Stimulated activated effector memory CD8-positive, alpha-beta T cell treated with anti-CD3 and anti-CD28 coated beads, Interleukin-12 subunit alpha, Interleukin-12 subunit beta, amount 100 ng/mL, for 72 hours (primary cell): ENCODE measurements around the gene ZBTB18.

Experiments
- ATAC-seq: fragments of 150-1000 bp; cut with Tn5 transposase; 2 replicates; pipeline ENCODE4 v1.10.0; 2021
- DNase-seq, 2 donors: peaks; one replicate each; pipeline ENCODE4 v3.0.0; 2021 to 2022; ENCODE audit warnings: low spot score in 2 of 2
- H3K27ac Mint-ChIP-seq: one replicate; pipeline ENCODE4 v1.8.0; 2022; ENCODE audit warnings: mild to moderate bottlenecking, mixed read lengths
- H3K36me3 Mint-ChIP-seq: one replicate; pipeline ENCODE4 v1.8.0; 2022; ENCODE audit warnings: mild to moderate bottlenecking, mixed read lengths
- H3K4me1 Mint-ChIP-seq: one replicate; pipeline ENCODE4 v1.8.0; 2022; ENCODE audit warnings: mixed read lengths
- H3K4me3 Mint-ChIP-seq: one replicate; pipeline ENCODE4 v1.8.0; 2022; ENCODE audit warnings: mild to moderate bottlenecking, mixed read lengths
- H3K9me3 Mint-ChIP-seq: one replicate; pipeline ENCODE4 v1.8.0; 2022; ENCODE audit warnings: mixed read lengths

ZBTB18 gene

DNA sequence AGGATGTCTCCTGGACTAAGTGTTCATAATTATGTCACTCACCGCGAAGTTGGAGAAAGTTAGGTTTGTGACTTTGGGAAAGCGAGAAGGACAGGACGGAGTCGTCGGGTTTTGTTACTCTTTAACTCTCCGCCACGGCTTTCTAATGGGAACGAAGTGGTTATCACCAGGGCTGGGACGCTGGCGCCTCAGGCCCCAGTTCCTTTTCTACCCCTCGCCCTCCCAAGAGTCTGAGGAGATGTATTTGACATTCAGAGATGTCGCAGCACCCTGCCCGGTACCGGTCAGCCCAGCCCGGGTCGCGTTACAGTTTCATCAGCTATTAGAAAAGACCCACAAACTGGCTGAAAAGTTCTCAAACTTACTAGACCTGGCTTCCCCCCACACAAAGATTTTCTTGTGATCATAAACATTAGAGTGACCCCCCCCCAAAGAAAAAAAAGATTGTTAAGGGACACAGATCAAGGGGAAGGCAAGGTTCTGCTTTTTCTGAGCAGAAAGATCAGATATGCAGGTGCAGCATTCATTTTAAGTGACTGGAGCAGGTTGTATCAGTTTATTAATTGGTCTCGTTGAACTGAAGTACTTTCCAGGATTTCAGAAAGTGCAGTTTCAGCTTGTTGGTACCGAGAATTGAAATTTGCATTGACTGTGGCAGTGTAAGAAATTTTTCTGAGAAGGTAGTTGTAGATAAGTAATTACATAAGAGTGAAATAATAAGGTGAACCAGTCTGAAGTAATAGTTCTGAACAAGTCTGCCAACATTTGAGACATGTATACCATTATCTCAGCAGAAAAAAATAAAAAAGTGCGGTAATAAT lies 859 bp upstream of the ZBTB18 start:
- ATAC-seq (no peak), DNase-seq (no peak)
- Mint-ChIP-seq H3K27ac (peak overlapping the region; percentile 90), H3K9me3 (no peaks in the 10 kb centered on the region), H3K36me3 (peaks cover under 1% of the 10 kb centered on the region), H3K4me3 (peak overlapping the region; percentile 86), H3K4me1 (peaks cover 30% of the 10 kb centered on the region)

- Mint-ChIP-seq H3K36me3 (peaks cover 7% of the 10 kb centered on the region), H3K4me1 (peaks cover 24% of the 10 kb centered on the region), H3K27ac (no peak overlapping the region), H3K4me3 (no peak overlapping the region), H3K9me3 (no peaks in the 10 kb centered on the region)
- ATAC-seq: no peak
- no peak for DNase-seq
Observed at GRCh38 chr1:244052016-244052727, 1.1 kb downstream of the ZBTB18 start.

- DNase-seq (no peak), ATAC-seq (no peak)
- H3K4me1 Mint-ChIP-seq: peaks cover 20% of the 10 kb centered on the region
- no peak overlapping the region for H3K4me3 Mint-ChIP-seq
- peaks cover 7% of the 10 kb centered on the region for H3K36me3 Mint-ChIP-seq
- no peak overlapping the region for H3K27ac Mint-ChIP-seq
- no peaks in the 10 kb centered on the region for H3K9me3 Mint-ChIP-seq
Observed at GRCh38 chr1:244052728-244053312, 1.7 kb downstream of the ZBTB18 start.

GRCh38 chr1:244053831-244054230 lies 2.7 kb downstream of the ZBTB18 start:
- ATAC-seq (no peak), DNase-seq (no peak)
- Mint-ChIP-seq H3K4me1 (peaks cover 20% of the 10 kb centered on the region), H3K4me3 (no peak overlapping the region), H3K9me3 (no peaks in the 10 kb centered on the region), H3K36me3 (peaks cover 7% of the 10 kb centered on the region), H3K27ac (no peak overlapping the region)

DNA sequence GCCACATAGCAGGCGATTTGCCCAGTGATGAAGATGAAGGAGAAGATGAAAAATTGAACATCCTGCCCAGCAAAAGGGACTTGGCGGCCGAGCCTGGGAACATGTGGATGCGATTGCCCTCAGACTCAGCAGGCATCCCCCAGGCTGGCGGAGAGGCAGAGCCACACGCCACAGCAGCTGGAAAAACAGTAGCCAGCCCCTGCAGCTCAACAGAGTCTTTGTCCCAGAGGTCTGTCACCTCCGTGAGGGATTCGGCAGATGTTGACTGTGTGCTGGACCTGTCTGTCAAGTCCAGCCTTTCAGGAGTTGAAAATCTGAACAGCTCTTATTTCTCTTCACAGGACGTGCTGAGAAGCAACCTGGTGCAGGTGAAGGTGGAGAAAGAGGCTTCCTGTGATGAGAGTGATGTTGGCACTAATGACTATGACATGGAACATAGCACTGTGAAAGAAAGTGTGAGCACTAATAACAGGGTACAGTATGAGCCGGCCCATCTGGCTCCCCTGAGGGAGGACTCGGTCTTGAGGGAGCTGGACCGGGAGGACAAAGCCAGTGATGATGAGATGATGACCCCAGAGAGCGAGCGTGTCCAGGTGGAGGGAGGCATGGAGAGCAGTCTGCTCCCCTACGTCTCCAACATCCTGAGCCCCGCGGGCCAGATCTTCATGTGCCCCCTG lies 3.3 kb downstream of the ZBTB18 start:
- ATAC-seq (peak; percentile 40), DNase-seq (no peak)
- Mint-ChIP-seq H3K27ac (no peak overlapping the region), H3K9me3 (no peaks in the 10 kb centered on the region), H3K36me3 (peaks cover 7% of the 10 kb centered on the region), H3K4me1 (peaks cover 19% of the 10 kb centered on the region), H3K4me3 (no peak overlapping the region)

- Mint-ChIP-seq H3K9me3 (no peaks in the 10 kb centered on the region), H3K36me3 (peaks cover 7% of the 10 kb centered on the region), H3K27ac (no peak overlapping the region), H3K4me1 (peaks cover 14% of the 10 kb centered on the region), H3K4me3 (no peak overlapping the region)
- DNase-seq (no peak), ATAC-seq (peak; percentile 37)
Observed at GRCh38 chr1:244054924-244055263, 3.8 kb downstream of the ZBTB18 start.

GRCh38 chr1:244056577-244056976 lies 5.5 kb downstream of the ZBTB18 start:
- ATAC-seq: no peak
- DNase-seq: no peak
- no peak overlapping the region for H3K27ac Mint-ChIP-seq
- no peak overlapping the region for H3K4me3 Mint-ChIP-seq
- no peaks in the 10 kb centered on the region for H3K9me3 Mint-ChIP-seq
- peaks cover 7% of the 10 kb centered on the region for H3K36me3 Mint-ChIP-seq
- H3K4me1 Mint-ChIP-seq: no peaks in the 10 kb centered on the region

DNA sequence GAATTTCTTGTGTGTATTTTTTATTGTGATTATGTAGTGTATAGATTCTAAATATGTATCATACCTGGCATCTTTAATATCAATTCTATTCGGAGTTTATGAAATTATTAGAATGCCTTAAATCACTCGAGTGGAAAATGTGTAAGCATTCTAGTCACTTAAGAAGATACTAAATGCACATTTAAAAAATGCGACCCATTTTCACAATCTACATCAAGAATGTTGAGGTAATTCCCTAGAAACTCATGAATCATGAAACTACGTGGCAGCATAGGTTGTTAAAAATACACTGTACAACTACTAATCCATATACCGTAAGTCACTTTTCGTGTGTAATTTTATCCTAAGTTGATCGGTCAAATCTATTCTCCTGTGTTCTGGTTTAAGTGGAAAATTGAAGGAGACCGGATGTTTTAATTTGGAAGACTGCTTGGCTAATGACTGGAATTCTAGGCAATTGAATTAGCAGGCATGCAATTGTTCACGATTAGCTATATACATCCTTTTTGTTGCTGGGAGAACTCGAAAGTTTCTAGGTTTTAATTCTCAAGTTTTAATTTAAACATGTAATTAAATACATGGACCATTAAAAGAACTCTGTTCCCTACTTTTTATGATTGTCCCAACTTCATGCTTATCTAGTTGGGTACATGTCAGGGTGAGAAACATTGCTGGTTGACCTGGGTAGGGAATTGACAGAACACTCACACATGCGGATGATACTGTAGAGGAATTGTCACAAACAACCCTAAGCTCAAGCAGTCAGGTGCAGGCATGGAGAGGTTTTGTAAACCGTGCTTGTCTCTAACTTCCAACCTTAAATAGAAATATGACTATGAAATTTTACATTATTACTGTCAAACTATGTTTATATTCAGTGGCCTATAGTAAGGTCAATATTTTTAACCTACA lies 6.6 kb downstream of the ZBTB18 start:
- H3K4me1 Mint-ChIP-seq: no peaks in the 10 kb centered on the region
- no peak for DNase-seq
- H3K36me3 Mint-ChIP-seq: peaks cover 7% of the 10 kb centered on the region
- no peaks in the 10 kb centered on the region for H3K9me3 Mint-ChIP-seq
- ATAC-seq: no peak
- H3K4me3 Mint-ChIP-seq: no peak overlapping the region
- no peak overlapping the region for H3K27ac Mint-ChIP-seq

DNA sequence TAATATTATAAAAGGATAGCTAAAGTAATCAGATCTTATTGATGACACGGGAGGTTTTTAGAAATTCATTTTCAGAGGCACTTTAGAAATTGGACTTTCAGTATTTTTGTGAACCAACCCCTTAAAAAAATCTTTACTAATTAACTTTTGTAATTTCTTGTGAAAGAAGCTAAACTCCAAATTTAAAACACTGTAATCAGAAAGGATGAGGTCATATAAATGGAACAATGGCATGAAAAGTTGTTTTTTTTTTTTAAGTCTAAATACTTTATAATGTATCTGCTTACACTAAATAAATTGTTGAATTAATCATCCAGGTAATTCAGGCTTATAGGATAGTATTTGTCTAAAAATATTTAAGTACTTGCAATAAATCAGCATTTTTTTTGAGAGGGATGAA lies 9.0 kb downstream of the ZBTB18 start:
- Mint-ChIP-seq H3K4me1 (no peaks in the 10 kb centered on the region), H3K4me3 (no peak overlapping the region), H3K36me3 (peaks cover 7% of the 10 kb centered on the region), H3K27ac (no peak overlapping the region), H3K9me3 (no peaks in the 10 kb centered on the region)
- DNase-seq: no peak
- no peak for ATAC-seq

DNA sequence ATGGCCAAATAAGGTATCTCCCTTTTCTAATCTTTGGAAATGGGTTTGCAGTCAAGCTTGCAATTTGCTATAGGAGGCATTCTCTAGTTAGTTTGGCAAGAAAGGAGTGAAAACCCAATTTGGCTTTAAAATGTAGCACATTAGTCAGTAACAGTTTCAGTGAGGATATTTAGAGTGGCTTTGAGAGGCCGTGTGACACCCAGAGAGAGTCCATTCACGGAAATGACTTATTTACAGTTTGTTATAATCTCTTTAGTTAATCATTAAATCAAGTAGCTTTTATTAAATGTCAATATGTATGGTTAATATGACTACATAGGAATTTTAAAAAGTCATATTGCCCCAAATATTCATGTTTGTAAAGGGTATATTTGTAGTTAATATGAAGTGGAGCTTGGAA lies 9.6 kb downstream of the ZBTB18 start:
- no peak overlapping the region for H3K4me3 Mint-ChIP-seq
- ATAC-seq (no peak), DNase-seq (no peak)
- no peaks in the 10 kb centered on the region for H3K9me3 Mint-ChIP-seq
- no peaks in the 10 kb centered on the region for H3K4me1 Mint-ChIP-seq
- H3K36me3 Mint-ChIP-seq: peaks cover 2% of the 10 kb centered on the region
- no peak overlapping the region for H3K27ac Mint-ChIP-seq

- Mint-ChIP-seq H3K27ac (no peak overlapping the region), H3K4me1 (no peaks in the 10 kb centered on the region), H3K36me3 (no peaks in the 10 kb centered on the region), H3K9me3 (no peaks in the 10 kb centered on the region), H3K4me3 (no peak overlapping the region)
- ATAC-seq (no peak), DNase-seq (no peak)
Observed at GRCh38 chr1:244062156-244062725, 11.2 kb downstream of the ZBTB18 start.

GRCh38 chr1:244063498-244063897 lies 12.4 kb downstream of the ZBTB18 start:
- ATAC-seq: no peak
- Mint-ChIP-seq H3K4me3 (no peak overlapping the region), H3K27ac (no peak overlapping the region), H3K36me3 (no peaks in the 10 kb centered on the region), H3K9me3 (no peaks in the 10 kb centered on the region), H3K4me1 (no peaks in the 10 kb centered on the region)
- DNase-seq: no peak

GRCh38 chr1:244064621-244065020 lies 13.5 kb downstream of the ZBTB18 start:
- no peak overlapping the region for H3K4me3 Mint-ChIP-seq
- no peaks in the 10 kb centered on the region for H3K36me3 Mint-ChIP-seq
- ATAC-seq (no peak), DNase-seq (no peak)
- no peaks in the 10 kb centered on the region for H3K9me3 Mint-ChIP-seq
- no peaks in the 10 kb centered on the region for H3K4me1 Mint-ChIP-seq
- H3K27ac Mint-ChIP-seq: no peak overlapping the region

GRCh38 chr1:244065063-244065793 lies 14.1 kb downstream of the ZBTB18 start:
- ATAC-seq (no peak), DNase-seq (no peak)
- no peak overlapping the region for H3K4me3 Mint-ChIP-seq
- H3K4me1 Mint-ChIP-seq: no peaks in the 10 kb centered on the region
- no peak overlapping the region for H3K27ac Mint-ChIP-seq
- H3K9me3 Mint-ChIP-seq: no peaks in the 10 kb centered on the region
- no peaks in the 10 kb centered on the region for H3K36me3 Mint-ChIP-seq
